ENCODE data around the gene TBC1D24.

DNA sequence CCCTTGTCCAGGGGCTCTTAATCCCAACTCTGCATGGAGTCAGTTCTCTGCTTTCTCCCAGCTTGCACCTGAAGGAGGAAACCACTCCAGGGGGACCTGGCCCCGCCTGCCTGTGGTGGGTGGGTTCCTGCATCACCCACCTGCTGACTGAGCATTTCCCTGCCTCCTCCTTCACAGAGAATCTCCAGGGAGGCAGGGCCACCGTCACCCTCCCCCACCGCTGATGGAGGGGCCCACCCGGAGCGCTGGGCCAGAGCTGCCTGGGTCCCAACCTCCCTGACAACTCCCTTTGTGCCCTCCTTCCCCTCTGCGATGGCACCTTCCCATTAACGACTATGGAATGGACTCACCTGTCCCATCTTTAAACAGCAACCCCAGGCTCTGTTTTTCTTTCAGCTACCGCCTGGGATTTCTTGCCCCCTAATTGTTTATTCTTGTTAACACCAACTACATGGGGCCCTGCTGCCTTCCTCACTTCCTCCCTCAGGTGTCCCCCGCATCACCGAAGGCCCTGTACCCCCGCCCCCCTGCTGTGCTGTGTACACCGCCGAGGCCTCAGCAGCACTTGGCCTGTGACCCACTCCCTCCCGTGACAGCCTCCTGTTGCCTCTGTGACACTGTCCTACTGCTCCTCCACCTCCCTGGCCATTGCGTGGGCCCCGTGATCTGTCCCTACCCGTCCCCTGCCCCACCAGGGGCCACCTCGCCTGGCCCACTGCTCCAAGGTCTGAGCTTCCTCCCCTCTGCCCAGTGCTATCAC, 15.9 kb upstream of the TBC1D24 start:
- no peak for TF ChIP-seq RARB (CRISPR knock-in tag; IDR thresholded peaks at IDR 0.05)
- TF ChIP-seq, protein P1, sequence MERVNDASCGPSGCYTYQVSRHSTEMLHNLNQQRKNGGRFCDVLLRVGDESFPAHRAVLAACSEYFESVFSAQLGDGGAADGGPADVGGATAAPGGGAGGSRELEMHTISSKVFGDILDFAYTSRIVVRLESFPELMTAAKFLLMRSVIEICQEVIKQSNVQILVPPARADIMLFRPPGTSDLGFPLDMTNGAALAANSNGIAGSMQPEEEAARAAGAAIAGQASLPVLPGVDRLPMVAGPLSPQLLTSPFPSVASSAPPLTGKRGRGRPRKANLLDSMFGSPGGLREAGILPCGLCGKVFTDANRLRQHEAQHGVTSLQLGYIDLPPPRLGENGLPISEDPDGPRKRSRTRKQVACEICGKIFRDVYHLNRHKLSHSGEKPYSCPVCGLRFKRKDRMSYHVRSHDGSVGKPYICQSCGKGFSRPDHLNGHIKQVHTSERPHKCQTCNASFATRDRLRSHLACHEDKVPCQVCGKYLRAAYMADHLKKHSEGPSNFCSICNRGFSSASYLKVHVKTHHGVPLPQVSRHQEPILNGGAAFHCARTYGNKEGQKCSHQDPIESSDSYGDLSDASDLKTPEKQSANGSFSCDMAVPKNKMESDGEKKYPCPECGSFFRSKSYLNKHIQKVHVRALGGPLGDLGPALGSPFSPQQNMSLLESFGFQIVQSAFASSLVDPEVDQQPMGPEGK (CRISPR knock-in tag; IDR thresholded peaks at IDR 0.05; ENCODE audit: borderline replicate concordance), result no peak
- TF ChIP-seq, protein P2, sequence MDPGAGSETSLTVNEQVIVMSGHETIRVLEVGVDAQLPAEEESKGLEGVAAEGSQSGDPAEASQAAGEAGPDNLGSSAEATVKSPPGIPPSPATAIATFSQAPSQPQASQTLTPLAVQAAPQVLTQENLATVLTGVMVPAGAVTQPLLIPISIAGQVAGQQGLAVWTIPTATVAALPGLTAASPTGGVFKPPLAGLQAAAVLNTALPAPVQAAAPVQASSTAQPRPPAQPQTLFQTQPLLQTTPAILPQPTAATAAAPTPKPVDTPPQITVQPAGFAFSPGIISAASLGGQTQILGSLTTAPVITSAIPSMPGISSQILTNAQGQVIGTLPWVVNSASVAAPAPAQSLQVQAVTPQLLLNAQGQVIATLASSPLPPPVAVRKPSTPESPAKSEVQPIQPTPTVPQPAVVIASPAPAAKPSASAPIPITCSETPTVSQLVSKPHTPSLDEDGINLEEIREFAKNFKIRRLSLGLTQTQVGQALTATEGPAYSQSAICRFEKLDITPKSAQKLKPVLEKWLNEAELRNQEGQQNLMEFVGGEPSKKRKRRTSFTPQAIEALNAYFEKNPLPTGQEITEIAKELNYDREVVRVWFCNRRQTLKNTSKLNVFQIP (CRISPR knock-in tag; IDR thresholded peaks at IDR 0.05; ENCODE audit: borderline replicate concordance, low read depth), result no peak
- TF ChIP-seq, protein P3, sequence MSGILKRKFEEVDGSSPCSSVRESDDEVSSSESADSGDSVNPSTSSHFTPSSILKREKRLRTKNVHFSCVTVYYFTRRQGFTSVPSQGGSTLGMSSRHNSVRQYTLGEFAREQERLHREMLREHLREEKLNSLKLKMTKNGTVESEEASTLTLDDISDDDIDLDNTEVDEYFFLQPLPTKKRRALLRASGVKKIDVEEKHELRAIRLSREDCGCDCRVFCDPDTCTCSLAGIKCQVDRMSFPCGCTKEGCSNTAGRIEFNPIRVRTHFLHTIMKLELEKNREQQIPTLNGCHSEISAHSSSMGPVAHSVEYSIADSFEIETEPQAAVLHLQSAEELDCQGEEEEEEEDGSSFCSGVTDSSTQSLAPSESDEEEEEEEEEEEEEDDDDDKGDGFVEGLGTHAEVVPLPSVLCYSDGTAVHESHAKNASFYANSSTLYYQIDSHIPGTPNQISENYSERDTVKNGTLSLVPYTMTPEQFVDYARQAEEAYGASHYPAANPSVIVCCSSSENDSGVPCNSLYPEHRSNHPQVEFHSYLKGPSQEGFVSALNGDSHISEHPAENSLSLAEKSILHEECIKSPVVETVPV (CRISPR knock-in tag; IDR thresholded peaks at IDR 0.05), result no peak
- TF ChIP-seq ZFP30 (CRISPR knock-in tag; IDR thresholded peaks at IDR 0.05), result no peak
- TF ChIP-seq OSR1 (CRISPR knock-in tag; IDR thresholded peaks at IDR 0.05), result no peak
- TF ChIP-seq ZFP3 (CRISPR knock-in tag; IDR thresholded peaks at IDR 0.05), result no peak
- no peak for TF ChIP-seq TCF4 (CRISPR knock-in tag; IDR thresholded peaks at IDR 0.05; ENCODE audit: borderline replicate concordance)
- TF ChIP-seq ARNTL (CRISPR knock-in tag; IDR thresholded peaks at IDR 0.05; ENCODE audit: borderline replicate concordance, low read depth), result no peak
- TF ChIP-seq, protein P4, sequence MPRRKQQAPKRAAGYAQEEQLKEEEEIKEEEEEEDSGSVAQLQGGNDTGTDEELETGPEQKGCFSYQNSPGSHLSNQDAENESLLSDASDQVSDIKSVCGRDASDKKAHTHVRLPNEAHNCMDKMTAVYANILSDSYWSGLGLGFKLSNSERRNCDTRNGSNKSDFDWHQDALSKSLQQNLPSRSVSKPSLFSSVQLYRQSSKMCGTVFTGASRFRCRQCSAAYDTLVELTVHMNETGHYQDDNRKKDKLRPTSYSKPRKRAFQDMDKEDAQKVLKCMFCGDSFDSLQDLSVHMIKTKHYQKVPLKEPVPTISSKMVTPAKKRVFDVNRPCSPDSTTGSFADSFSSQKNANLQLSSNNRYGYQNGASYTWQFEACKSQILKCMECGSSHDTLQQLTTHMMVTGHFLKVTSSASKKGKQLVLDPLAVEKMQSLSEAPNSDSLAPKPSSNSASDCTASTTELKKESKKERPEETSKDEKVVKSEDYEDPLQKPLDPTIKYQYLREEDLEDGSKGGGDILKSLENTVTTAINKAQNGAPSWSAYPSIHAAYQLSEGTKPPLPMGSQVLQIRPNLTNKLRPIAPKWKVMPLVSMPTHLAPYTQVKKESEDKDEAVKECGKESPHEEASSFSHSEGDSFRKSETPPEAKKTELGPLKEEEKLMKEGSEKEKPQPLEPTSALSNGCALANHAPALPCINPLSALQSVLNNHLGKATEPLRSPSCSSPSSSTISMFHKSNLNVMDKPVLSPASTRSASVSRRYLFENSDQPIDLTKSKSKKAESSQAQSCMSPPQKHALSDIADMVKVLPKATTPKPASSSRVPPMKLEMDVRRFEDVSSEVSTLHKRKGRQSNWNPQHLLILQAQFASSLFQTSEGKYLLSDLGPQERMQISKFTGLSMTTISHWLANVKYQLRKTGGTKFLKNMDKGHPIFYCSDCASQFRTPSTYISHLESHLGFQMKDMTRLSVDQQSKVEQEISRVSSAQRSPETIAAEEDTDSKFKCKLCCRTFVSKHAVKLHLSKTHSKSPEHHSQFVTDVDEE (CRISPR knock-in tag; IDR thresholded peaks at IDR 0.05), result no peak
- no peak for TF ChIP-seq SNAI2 (CRISPR knock-in tag; IDR thresholded peaks at IDR 0.05)
- TF ChIP-seq, protein P5, sequence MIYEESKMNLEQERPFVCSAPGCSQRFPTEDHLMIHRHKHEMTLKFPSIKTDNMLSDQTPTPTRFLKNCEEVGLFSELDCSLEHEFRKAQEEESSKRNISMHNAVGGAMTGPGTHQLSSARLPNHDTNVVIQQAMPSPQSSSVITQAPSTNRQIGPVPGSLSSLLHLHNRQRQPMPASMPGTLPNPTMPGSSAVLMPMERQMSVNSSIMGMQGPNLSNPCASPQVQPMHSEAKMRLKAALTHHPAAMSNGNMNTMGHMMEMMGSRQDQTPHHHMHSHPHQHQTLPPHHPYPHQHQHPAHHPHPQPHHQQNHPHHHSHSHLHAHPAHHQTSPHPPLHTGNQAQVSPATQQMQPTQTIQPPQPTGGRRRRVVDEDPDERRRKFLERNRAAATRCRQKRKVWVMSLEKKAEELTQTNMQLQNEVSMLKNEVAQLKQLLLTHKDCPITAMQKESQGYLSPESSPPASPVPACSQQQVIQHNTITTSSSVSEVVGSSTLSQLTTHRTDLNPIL (CRISPR knock-in tag; IDR thresholded peaks at IDR 0.05; ENCODE audit: low read depth), result no peak
- TF ChIP-seq ZNF70 (CRISPR knock-in tag; IDR thresholded peaks at IDR 0.05), result no peak
- TF ChIP-seq ESRRG (CRISPR knock-in tag; IDR thresholded peaks at IDR 0.05), result no peak

Data from SK-N-SH treated with all-trans-retinoic acid at 6 μM for 48 hours (cell line).